Measurements from ENCODE around the gene STRIP1. TPM values are rescaled to one million over a fixed set of nuclear protein-coding genes. Genes with fewer than 3 reads are reported as not detected.

The STRIP1 gene
- total RNA-seq, 2 donors from 2014 or later: 27.9 to 34.1 TPM

DNA sequence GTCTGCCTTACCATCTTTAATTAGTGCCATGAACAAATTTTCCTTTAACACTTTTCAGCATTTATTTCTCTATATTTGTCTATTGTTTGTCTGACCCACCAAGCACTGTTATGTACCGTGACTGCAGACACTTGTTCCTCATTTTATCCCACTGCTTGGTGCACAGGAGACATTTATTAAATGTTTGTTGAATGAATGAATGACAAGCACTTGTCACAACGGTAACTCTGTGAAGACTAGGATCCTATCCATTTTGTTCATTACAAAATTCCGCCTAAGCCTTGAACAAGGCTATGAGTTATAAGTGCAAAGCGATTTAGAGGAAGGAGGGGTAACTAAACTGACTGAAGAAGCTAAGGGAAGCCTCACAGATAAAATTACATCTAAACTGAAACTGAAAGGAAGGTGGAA lies 379 bp upstream of the STRIP1 start:
- H3K4me3 ChIP-seq: peak overlapping the region; percentile 87
- TF ChIP-seq CTCF (IDR thresholded peaks at IDR 0.05): no peak

DNA sequence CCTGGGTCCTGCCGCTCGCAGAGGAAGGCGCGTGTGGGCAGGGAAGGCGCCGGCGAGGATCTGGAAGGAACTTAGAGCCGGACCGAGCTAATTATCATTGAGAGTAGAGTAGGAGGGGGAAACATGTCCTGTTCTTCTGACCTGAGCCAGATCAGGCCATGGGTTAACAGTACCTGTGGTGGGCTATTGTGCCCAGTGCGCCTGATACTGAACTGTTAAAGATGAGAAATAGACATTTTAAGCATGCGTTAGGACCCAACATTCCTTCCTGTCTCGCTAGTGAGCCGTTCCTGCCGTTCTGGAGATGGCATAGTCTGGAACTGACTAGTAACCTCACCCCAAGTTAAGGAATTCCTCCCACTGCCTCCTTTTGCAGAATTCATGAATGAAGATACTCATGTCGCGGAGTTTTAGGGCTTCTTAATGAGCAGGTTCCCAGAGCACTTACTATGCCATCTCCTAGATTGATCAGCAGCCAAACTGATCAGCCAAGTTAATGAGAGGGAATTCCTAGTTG lies 870 bp downstream of the STRIP1 start:
- Histone ChIP-seq H3K27me3 (no peaks in the 10 kb centered on the region), H3K9ac (ENCODE audit: low read depth in 2 of 2, low read length in 2 of 2) (peak overlapping the region; percentile 87 to 92), H3K9me3 (no peaks in the 10 kb centered on the region), H3K36me3 (peaks cover 18% of the 10 kb centered on the region), H3K4me1 (peaks cover 5% of the 10 kb centered on the region), H3K4me3 (peak overlapping the region; percentile 87), H3K27ac (peak overlapping the region; percentile 67)
- intact Hi-C loops (cut with DNase I): no loop called here
- TF ChIP-seq CTCF (IDR thresholded peaks at IDR 0.05): no peak
- DNase-seq: no peak

More for the DNA sequence above, 379 bp upstream of the STRIP1 start:
- no peaks in the 10 kb centered on the region for H3K27me3 ChIP-seq
- peaks cover 5% of the 10 kb centered on the region for H3K4me1 ChIP-seq
- no peaks in the 10 kb centered on the region for H3K9me3 ChIP-seq
- H3K9ac ChIP-seq (ENCODE audit: low read depth in 2 of 2, low read length in 2 of 2): peak overlapping the region in 1 of 2 donors; percentile 6
- intact Hi-C loops (cut with DNase I): no loop called here
- H3K36me3 ChIP-seq: peaks cover 10% of the 10 kb centered on the region
- DNase-seq: no peak
- peak overlapping the region; percentile 67 for H3K27ac ChIP-seq

- Histone ChIP-seq H3K4me1 (peaks cover 5% of the 10 kb centered on the region), H3K9me3 (no peaks in the 10 kb centered on the region), H3K9ac (ENCODE audit: low read depth in 2 of 2, low read length in 2 of 2) (no peak overlapping the region), H3K27ac (no peak overlapping the region), H3K27me3 (no peaks in the 10 kb centered on the region), H3K36me3 (peaks cover 32% of the 10 kb centered on the region), H3K4me3 (no peak overlapping the region)
- TF ChIP-seq CTCF (IDR thresholded peaks at IDR 0.05): no peak
- intact Hi-C loops (cut with DNase I): no loop called here
- DNase-seq: no peak
These were observed 3.8 kb downstream of the STRIP1 start for GRCh38 chr1:110038271-110038670.

- Histone ChIP-seq H3K4me3 (no peak overlapping the region), H3K9me3 (no peaks in the 10 kb centered on the region), H3K27me3 (no peaks in the 10 kb centered on the region), H3K27ac (no peak overlapping the region), H3K4me1 (peaks cover 5% of the 10 kb centered on the region), H3K36me3 (peaks cover 44% of the 10 kb centered on the region), H3K9ac (ENCODE audit: low read depth in 2 of 2, low read length in 2 of 2) (no peak overlapping the region)
- TF ChIP-seq CTCF (IDR thresholded peaks at IDR 0.05): no peak
- DNase-seq: no peak
- intact Hi-C loops (cut with DNase I): no loop called here
These were observed 5.2 kb downstream of the STRIP1 start for GRCh38 chr1:110039641-110040040.

DNA sequence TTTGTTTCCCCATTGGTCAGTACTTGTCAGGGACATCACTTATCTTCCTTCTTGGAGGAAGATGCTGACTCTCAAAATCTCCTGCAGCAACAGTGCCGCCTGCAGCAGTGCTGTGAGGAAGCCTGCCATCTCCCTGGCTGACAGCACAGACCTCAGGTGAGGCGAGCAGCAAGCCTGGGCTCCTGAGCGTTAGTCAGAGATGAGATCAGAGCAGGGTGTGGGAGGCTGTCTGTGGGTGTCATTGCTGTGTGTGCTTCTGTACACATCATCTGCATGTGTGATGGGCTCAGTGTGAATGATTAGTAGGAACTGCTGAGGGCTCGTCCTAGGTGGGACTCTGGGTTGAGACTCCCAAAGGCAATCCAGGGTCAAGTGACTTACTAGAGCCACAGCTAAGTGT lies 6.1 kb downstream of the STRIP1 start:
- H3K9ac ChIP-seq (ENCODE audit: low read depth in 2 of 2, low read length in 2 of 2): no peak overlapping the region
- no peak for TF ChIP-seq CTCF (IDR thresholded peaks at IDR 0.05)
- peaks cover 2% of the 10 kb centered on the region for H3K4me1 ChIP-seq
- H3K27ac ChIP-seq: no peak overlapping the region
- intact Hi-C loops (cut with DNase I): no loop called here
- no peaks in the 10 kb centered on the region for H3K9me3 ChIP-seq
- DNase-seq: no peak
- H3K27me3 ChIP-seq: no peaks in the 10 kb centered on the region
- H3K4me3 ChIP-seq: no peak overlapping the region
- H3K36me3 ChIP-seq: peaks cover 50% of the 10 kb centered on the region

All from colonic mucosa (tissue), 4 donors.